AG04450 (cell line): Measurements from ENCODE around the gene SLIT3. TPM values are rescaled to one million over a fixed set of nuclear protein-coding genes. Genes with fewer than 3 reads are reported as not detected.

Source experiments
- CTCF ChIA-PET: fragments of 300-600, 350-600 bp; formaldehyde crosslinking; extraction: SDS; loops from one replicate; lab custom pipeline; 2022; ENCODE audit warnings: antibody characterized with exemption, inconsistent platforms; lab: Charles Lee
- POLR2A ChIA-PET: fragments of 350-600 bp; formaldehyde crosslinking; extraction: SDS; loops from one replicate; lab custom pipeline; 2021; ENCODE audit warnings: antibody characterized with exemption, inconsistent platforms; lab: Yijun Ruan, JAX
- DNase-seq: peaks from one replicate; pipeline ENCODE4 v3.0.0-alpha.2; 2011; ENCODE audit warnings: low read depth, low spot score
- H3K27ac ChIP-seq: one replicate; pipeline ENCODE4 v1.5.1; 2012; ENCODE audit warnings: low read depth, low read length, control low read depth
- H3K27me3 ChIP-seq: one replicate; pipeline ENCODE4 v1.6.0; 2012; ENCODE audit warnings: low read length; ENCODE audit not compliant: control insufficient read depth, insufficient read depth
- H3K4me3 ChIP-seq: 2 replicates; pipeline ENCODE4 v1.5.1; 2011; ENCODE audit warnings: mild to moderate bottlenecking, low read depth, low read length, control low read depth
- H3K9me3 ChIP-seq: 2 replicates; pipeline ENCODE4 v1.5.1; 2012; ENCODE audit warnings: low read length; ENCODE audit not compliant: control insufficient read depth, insufficient read depth
- CTCF ChIP-seq: IDR thresholded peaks from 2 replicates; pipeline ENCODE4 v1.5.1; 2011; ENCODE audit warnings: low read depth, low read length, control low read depth, inconsistent platforms
- polyA plus RNA-seq: library from polyadenylated mRNA; depleted of rRNA; stranded (reverse); fragments of >200 nt; gene quantifications from 2 replicates; pipeline ENCODE4 v1.2.3, GENCODE V29; 2011

The SLIT3 gene
- polyA plus RNA-seq, 1 experiment = 0.26 TPM

- no peak overlapping the region for H3K4me3 ChIP-seq
- no peak overlapping the region for H3K27ac ChIP-seq
- ChIA-PET POLR2A (no interaction called here), CTCF (interaction anchor here (1.3 kb wide), 1 partner anchor 23 kb away, joined by 3 read pairs; no protein-coding TSS in a partner anchor)
- no peak for TF ChIP-seq CTCF
- H3K9me3 ChIP-seq = no peaks in the 10 kb centered on the region
- DNase-seq = no peak
- H3K27me3 ChIP-seq = no peaks in the 10 kb centered on the region
Observed at GRCh38 chr5:168656633-168657032, 644.3 kb downstream of the SLIT3 start.

GRCh38 chr5:168655316-168655715 is 645.6 kb downstream of the SLIT3 start:
- H3K27me3 ChIP-seq = no peaks in the 10 kb centered on the region
- TF ChIP-seq CTCF = no peak
- no peaks in the 10 kb centered on the region for H3K9me3 ChIP-seq
- no peak overlapping the region for H3K27ac ChIP-seq
- no peak overlapping the region for H3K4me3 ChIP-seq
- POLR2A ChIA-PET = no interaction called here
- CTCF ChIA-PET = no interaction called here
- DNase-seq = no peak

GRCh38 chr5:168654211-168654721 is 646.7 kb downstream of the SLIT3 start:
- Histone ChIP-seq H3K27ac (no peak overlapping the region), H3K4me3 (no peak overlapping the region), H3K27me3 (no peaks in the 10 kb centered on the region), H3K9me3 (no peaks in the 10 kb centered on the region)
- ChIA-PET CTCF (no interaction called here), POLR2A (no interaction called here)
- DNase-seq = no peak
- TF ChIP-seq CTCF = no peak

- POLR2A ChIA-PET = no interaction called here
- CTCF ChIA-PET = no interaction called here
- DNase-seq = no peak
- H3K27ac ChIP-seq = no peak overlapping the region
- no peaks in the 10 kb centered on the region for H3K9me3 ChIP-seq
- H3K27me3 ChIP-seq = no peaks in the 10 kb centered on the region
- H3K4me3 ChIP-seq = no peak overlapping the region
- TF ChIP-seq CTCF = no peak
Observed at GRCh38 chr5:168653626-168654025, 647.3 kb downstream of the SLIT3 start.

GRCh38 chr5:168651648-168652047 is 649.3 kb downstream of the SLIT3 start:
- no peak for DNase-seq
- Histone ChIP-seq H3K4me3 (no peak overlapping the region), H3K27ac (no peak overlapping the region), H3K27me3 (no peaks in the 10 kb centered on the region), H3K9me3 (no peaks in the 10 kb centered on the region)
- TF ChIP-seq CTCF = no peak
- CTCF ChIA-PET = no interaction called here
- POLR2A ChIA-PET = no interaction called here
